OCI-LY7 (cell line): ENCODE measurements around the gene FTH1.

Experiments used
- CTCF ChIP-seq: fragments of 200-600 bp; sonication (generic); conservative IDR thresholded peaks from 2 replicates; pipeline ENCODE4 v1.5.1; 2014; ENCODE audit warnings: mild to moderate bottlenecking, antibody characterized with exemption, low read length, moderate library complexity, mixed read lengths
- EZH2phosphoT487 ChIP-seq: fragments of 200-600 bp; sonication (generic); IDR thresholded peaks from 2 replicates; pipeline ENCODE4 v1.6.1; 2018; ENCODE audit warnings: low read depth, borderline replicate concordance, mild to moderate bottlenecking, mixed run types, antibody characterized with exemption, low read length, moderate library complexity, mixed read lengths

GRCh38 chr11:61969838-61970662, 2.6 kb upstream of the FTH1 start:
- no peak for TF ChIP-seq EZH2phosphoT487
- TF ChIP-seq CTCF: 0 out of 2 replicates have a peak, but pooled peaks have one; percentile 14
